ENCODE results near the gene TRIP13.

The TRIP13 gene

GRCh38 chr5:953535-954449, 61.1 kb downstream of the TRIP13 start:
- no peak for DNase-seq (ENCODE audit: low read depth, low spot score)

- DNase-seq (ENCODE audit: low read depth, low spot score): no peak
These were observed 63.4 kb downstream of the TRIP13 start for GRCh38 chr5:955886-956761.

- no peak for DNase-seq (ENCODE audit: low read depth, low spot score)
These were observed 64.5 kb downstream of the TRIP13 start for GRCh38 chr5:956941-957747.

- DNase-seq (ENCODE audit: low read depth, low spot score): no peak
These were observed 65.2 kb downstream of the TRIP13 start for GRCh38 chr5:957748-958485.

GRCh38 chr5:958701-959571, 66.3 kb downstream of the TRIP13 start:
- no peak for DNase-seq (ENCODE audit: low read depth, low spot score)

- DNase-seq (ENCODE audit: low read depth, low spot score): no peak
These were observed 67.2 kb downstream of the TRIP13 start for GRCh38 chr5:959581-960531.

GRCh38 chr5:960551-960950, 67.9 kb downstream of the TRIP13 start:
- DNase-seq (ENCODE audit: low read depth, low spot score): no peak

- no peak for DNase-seq (ENCODE audit: low read depth, low spot score)
These were observed 68.5 kb downstream of the TRIP13 start for GRCh38 chr5:961002-961710.

- no peak for DNase-seq (ENCODE audit: low read depth, low spot score)
These were observed 69.1 kb downstream of the TRIP13 start for GRCh38 chr5:961711-962240.

- no peak for DNase-seq (ENCODE audit: low read depth, low spot score)
These were observed 69.7 kb downstream of the TRIP13 start for GRCh38 chr5:962386-962785.

GRCh38 chr5:962801-963200, 70.1 kb downstream of the TRIP13 start:
- DNase-seq (ENCODE audit: low read depth, low spot score): no peak

GRCh38 chr5:963310-963672, 70.6 kb downstream of the TRIP13 start:
- no peak for DNase-seq (ENCODE audit: low read depth, low spot score)

- no peak for DNase-seq (ENCODE audit: low read depth, low spot score)
These were observed 71.2 kb downstream of the TRIP13 start for GRCh38 chr5:963673-964531.

- DNase-seq (ENCODE audit: low read depth, low spot score): no peak
These were observed 72.1 kb downstream of the TRIP13 start for GRCh38 chr5:964821-965220.

GRCh38 chr5:965604-966344, 73.1 kb downstream of the TRIP13 start:
- DNase-seq (ENCODE audit: low read depth, low spot score): no peak

GRCh38 chr5:966345-966710, 73.6 kb downstream of the TRIP13 start:
- no peak for DNase-seq (ENCODE audit: low read depth, low spot score)

All from activated CD4-positive, CD25-positive, alpha-beta regulatory T cell treated with anti-CD3 and anti-CD28 coated beads, Interleukin-2, amount 50 U/mL, for 16 hours (primary cell).